ENCODE measurements around the gene DOCK1.
A peak's percentile ranks its signal among the peaks of the same experiment; 100 is the strongest.

DOCK1 gene

DNA sequence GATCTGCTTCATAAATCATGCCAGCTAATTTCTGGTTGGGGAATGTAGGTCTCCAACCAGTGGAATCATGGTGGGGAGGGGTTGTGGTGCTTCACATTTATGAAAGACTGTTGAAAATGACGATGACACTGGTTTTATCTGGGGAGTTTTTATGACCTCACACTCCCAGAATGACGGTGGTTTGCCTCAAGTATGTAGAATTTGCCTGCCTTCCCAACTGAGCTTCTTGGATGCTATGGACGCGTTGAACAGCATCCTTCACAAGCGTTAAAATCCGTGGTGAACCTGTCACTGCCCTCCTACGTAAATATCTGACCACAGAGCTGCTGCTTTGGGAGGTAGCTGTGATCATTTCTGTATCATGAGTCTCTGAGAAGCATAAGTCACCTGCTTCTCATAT is 287.9 kb downstream of the DOCK1 start:
- DNase-seq: no peak

DNA sequence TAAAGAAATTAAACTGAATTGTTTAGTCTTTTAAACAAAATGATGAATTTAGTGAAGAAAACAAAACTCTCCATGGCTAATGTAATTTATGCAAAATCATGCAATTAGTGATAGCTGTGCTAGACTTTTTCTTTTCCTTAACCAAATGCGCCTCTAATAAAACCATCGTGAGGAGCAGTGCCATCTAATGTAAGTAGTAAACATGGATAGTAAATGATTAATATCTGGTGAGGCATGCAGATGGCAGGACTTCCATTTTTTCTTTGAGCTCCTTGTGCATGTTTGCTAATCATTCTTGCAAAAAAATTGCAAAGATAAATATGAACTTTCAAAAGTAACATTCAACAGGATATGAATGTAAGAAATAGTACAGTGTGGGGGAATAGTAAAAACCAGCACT is 288.9 kb downstream of the DOCK1 start:
- DNase-seq: no peak

DNA sequence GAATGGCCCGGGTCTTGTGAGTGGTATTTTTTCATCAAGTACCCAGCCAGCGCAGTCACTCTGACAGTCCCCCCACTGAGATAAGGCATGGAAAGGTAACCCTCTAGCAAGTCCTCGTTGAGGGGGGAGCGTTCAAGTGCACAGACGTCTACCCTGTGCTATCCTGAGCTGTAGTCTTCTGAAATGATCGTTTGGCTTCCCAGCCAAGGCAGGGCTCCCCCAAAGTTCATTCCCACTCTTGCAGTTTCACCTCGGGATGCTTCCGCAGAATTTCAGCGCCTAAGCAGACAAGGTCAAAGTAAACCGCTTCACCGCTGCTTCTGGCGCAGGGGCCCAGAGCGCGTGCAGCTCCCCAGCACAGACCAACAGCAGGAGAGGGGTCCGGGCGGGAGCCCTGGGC is 289.4 kb downstream of the DOCK1 start:
- DNase-seq: no peak

DNA sequence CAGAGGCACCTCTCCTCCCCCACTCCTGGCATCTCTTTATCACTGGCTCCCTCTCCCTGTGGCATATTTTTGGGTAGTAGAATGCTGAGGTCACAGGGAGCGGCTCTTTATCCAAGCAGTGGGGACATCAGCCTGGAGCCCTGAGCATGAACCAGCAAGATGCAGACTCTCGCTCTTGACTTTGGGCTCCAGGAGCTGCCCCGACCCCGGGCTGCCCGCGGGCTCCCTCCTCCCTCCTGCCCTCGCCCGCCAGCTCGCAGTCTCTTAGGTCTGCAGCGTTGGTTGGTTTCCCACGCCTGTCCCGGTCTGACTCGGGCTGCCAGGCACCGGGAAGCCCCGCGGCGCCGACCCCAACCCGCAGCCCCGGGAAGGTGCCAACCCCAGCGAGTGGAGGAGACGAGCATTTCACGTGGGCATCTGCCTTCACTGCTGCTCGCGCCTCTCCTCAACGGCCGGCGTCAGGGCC is 289.8 kb downstream of the DOCK1 start:
- DNase-seq: peak in 1 of 3 donors; percentile 5

DNA sequence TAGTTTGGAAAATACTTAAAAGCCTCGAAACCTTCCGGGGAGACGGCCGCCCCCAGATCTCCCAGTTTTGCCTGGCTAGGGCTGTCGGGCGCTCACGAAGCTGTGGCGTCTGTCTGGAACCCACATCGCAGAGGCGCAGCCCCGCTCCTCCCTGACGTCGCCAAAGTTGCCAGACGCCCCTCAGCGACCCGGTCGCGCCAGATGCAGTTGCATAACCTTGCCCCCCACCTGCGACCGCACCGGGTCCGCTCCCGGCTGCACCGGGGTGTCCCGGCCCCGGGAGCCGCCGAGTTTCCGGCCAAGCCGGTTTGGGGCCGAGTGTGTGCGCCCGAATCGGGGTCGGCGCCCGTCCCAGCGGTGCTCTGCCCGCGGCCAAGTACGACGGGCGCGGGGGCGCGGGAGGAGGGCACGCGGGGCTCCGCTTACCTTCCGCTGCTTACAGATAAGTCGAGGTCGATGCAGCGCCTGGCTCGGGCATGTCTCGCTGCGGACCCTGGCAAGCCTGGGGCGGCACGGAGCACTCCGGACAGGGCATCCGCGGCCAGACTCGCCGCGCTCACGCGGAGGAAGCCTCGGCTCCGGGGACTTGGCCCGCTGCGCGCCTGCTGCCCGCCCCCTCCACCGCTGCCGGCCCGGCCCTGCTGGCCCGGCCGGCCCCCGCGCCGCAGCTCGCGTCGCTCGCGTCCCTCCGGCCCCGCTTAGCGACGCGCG is 290.5 kb downstream of the DOCK1 start:
- DNase-seq: no peak

DNA sequence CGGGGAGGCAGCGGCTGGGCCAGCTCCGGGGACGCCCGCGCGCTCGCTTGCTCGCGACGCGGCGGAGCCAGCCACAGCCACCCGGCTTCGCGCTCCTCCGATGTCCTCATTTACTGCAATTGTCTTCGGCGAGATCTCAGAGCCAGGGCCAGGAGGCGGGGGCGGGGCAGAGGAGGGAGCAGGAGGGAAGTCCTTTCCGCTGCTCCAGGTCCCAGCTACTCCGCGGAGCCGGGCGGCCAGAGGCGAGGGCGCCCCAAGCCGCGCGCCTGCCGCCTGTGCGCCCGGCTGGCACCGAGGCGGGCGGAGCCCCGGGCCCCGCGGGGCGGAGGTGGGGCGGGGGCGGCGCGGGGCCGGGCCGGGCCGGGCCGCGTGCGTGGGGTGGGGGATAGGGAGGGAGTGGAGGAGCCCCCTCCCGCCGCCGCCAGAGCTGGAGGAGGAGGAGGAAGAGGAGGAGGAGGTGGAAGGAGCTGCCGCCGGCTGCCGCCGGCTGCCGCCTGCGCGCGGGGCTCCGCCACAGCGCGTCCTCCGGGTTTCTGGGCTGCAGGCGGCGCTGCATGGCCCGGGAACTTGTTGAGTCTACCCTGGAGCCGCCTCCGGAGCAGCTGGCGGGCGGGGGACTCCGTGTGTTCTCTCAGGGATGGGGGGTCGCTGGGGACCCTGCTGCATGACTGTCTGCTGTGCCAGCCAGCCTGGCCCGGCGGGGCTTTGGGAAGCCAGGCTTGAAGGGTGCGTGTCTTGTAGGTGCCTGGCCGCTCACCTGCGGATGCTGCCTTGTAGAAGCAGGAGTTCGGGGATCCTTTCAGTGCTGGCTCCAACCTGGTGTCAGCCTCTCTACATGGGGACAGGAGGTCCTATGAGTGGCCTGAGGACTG is 291.3 kb downstream of the DOCK1 start, which contains the start of gene INSYN2A:
Gene INSYN2A (minus strand): TSS at position 310 of the 872 bp plus-strand sequence. CDS start 20,196 bp downstream, outside the sequence.
- peak; percentile 30 to 69 (median 41) for DNase-seq

DNA sequence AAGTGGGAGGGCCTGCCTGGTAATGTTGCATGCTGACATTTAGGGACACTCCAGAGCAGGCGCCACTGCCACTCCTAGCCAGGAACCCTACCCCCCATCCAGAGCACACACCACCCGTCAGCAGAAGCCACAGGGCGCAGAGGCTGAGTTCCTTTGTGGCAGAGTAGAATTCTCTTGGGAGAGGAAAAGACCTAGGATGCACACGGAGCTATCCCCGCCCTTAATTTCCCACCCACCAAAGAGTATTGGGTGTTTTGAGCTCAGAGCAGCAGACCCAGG is 291.9 kb downstream of the DOCK1 start:
- peak in 1 of 3 donors; percentile 4 for DNase-seq

DNA sequence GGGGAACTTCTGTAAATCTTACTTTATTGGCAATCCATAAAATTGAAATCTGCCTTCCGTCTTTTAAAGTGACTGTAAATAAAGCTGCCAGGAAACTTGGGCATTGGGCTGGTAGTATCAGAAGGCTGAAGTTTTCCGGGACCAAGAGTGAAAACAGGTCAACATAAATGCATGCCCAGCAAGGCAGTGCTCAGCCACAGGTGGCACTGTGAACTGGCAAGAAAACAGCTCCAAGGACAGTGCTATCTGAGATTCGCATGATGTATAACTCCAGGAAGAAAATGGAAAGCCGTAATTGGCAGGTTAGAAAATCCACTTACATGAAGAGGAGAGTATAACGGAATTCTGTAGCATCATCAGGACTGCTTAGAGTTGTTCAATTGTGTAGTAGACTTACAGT is 293.1 kb downstream of the DOCK1 start:
- no peak for DNase-seq

DNA sequence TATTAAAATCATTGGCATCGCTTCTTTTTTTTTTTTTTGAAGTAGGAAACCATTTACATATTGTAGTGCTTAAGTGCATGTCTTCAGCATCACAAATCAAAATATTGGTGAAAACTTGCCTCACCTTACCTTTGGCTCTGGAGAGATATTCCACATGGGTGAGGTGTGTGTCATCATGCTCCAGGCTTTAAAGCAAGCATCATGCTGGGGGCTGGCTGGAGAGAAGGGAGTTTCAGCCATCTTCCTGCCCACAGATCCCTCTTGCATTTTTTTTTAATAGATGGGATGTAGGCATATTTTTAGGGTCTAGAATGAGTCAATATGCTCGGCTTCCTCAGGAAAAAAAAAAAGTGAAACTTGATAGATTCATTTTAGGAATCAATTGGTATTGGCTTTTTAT is 293.5 kb downstream of the DOCK1 start:
- no peak for DNase-seq

DNA sequence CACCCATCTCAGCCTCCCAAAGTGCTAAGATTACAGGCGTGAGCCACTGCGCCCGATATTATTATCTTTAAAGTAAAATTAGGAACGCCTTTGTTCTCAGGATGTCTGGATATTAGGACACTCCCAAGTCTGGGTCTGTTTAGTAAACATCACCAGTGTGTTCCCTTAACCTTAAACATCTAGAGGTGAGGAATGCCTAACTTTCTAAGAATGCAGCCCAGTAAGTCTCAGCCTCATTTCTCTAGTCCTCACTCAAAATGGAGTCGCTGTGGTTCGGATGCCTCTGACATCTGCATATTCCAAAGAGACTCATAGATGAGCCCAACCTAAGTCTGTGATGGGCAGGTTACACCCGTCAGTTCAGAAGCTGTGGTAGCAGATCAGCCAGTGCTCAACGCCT is 295.4 kb downstream of the DOCK1 start:
- no peak for DNase-seq

DNA sequence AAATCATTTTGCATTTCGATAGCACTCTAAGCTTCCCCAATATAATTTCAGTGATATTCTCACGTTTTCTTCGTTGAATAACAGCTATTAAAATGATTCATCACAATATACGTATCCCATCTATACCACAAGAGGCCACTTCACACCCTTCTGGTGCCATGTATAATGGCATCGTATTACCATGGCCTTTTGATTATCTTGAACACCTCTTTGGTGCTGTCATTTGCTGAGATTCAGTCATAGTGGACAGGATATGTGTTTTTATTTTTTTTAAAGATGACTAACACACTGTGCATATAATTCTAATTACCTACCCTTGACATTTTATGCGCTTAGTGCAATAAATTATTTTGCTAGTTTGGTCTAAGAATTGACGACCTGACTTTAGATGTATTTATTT is 297.8 kb downstream of the DOCK1 start:
- no peak for DNase-seq

DNA sequence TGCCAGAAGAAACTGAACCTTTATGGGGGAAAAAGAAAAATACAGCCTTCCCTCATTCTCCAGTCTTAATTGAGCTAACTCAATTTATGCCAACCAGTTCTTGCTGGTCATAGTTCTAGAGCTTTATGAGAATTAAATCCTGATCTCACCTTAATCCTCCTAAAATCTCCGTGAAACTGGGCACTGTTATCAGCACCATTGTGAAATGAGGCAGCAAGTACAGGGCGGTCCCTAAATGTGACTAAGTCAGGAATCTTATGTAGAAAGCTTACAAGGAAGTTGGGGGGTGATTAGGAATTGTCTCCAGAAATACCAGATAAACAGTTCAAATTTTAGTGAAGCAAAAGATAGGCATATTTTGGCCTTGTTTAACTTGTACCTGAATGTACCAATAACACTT is 301.9 kb downstream of the DOCK1 start:
- no peak for DNase-seq

DNA sequence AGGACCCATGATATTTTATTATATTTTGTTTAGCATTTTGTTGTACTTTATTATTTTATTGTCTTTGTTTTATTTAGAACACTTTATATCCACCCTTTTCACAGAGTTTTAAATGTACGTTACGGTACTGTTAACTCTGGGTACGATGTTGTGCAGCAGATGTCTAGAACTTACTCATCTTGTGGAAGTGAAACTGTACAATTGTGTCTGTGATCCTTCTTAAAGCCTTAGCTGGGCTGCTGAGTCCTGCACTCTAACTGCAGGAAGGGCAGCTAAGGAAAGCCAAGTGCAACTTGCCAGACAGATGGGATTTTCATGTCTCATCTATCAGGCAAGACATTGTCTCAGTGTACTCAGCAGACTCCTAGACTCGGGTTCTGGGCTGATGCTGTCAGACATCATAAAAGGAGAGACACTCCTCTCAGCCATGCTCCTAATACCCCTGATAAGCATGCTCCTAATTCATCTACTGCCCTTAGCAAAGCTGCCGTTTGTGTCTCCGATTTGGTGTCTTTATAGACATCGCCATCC is 305.8 kb downstream of the DOCK1 start:
- no peak for DNase-seq

DNA sequence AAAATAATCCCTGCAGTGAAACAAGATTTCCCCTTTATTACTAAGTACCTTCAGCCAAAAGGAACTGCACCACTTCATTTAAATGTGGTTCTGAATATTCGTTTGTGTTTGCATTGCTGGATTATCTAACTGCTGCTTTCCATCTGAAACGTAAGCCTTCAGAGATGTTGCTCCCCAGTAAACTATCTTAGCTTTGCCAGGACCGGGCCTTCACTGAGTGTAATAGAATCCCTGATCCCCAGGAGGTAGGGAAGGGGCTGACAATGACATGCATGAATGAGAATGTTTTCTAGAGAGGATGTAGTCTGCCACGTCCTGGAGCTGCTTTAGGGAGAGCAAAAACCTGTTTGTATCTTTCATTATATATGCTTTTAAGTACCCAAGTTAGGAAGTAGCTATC is 310.6 kb downstream of the DOCK1 start:
- no peak for DNase-seq

DNA sequence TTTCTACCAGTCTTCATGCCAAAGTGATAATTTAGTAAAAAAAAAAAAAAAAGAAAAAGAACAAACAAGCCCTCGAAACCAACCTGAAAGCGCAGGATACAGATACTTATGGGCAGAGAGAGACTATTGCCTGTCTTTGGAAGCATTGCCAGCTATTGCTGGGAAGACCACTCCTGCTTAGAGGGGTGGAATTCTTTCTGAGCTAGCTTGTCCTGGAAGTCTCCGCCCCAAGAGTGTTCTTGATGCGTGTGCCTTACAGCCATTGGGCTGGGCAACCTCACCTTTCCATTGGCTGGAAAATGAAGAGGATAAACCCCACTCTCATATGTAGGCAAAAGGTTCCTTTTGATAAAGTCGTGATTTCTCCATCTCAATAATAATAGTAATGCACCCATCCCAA is 311.0 kb downstream of the DOCK1 start:
- no peak for DNase-seq

DNA sequence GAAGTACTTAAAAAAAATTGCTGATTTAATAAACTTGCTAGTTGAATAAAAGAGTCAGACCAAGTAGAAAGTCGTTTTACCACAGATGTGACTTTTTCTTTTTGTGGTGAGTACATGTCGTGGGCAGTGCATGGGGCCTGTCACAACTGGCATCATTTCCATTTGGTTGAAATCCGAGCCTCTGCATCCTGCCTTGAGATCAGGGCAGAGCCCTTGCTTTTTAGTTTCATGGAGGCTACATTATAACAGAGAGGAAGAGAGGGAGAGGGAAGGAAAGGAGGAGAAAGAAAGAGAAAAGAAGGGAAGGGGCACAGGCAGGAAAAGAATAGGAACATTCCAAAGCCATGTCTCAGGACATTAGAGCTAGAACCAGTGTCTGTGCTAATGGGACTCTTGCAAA is 311.6 kb downstream of the DOCK1 start:
- no peak for DNase-seq

DNA sequence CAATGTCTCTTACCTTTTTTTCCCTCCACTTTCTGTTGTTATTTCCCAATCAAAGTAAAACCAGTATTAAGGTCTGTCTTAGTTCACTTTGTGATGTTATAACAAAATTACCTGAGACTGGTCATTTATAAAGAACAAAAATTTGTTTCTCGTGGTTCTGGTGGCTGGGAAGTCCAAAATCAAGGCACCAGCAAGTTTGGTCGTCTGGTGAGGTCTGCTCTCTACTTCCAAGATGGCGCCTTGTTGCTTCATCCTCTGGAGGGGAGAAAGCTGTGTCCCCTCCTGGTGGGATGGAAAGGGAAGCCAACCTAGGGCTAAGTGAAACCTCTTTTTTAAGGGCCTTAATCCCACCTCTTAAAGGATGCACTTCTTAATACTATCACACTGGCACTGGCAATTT is 313.4 kb downstream of the DOCK1 start:
- DNase-seq: no peak

DNA sequence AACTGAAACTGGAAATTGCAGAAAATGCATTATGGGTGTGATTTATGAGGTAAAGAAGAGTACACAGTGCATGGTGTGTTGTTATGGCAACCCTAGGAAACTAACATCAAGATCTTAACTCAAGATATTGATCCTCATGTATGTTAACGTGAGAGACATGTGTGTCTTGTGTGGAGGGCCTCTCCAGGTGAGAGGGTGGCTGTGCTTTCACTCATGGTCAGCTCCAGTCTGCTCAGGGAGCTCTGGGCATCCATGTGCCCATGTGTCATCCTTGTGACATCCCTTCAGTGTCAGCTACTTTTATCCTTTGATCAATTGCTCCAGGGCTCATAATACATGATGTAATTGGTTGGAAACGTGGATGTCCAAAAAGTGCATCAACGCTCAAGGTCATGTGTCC is 316.1 kb downstream of the DOCK1 start:
- DNase-seq: no peak

DNA sequence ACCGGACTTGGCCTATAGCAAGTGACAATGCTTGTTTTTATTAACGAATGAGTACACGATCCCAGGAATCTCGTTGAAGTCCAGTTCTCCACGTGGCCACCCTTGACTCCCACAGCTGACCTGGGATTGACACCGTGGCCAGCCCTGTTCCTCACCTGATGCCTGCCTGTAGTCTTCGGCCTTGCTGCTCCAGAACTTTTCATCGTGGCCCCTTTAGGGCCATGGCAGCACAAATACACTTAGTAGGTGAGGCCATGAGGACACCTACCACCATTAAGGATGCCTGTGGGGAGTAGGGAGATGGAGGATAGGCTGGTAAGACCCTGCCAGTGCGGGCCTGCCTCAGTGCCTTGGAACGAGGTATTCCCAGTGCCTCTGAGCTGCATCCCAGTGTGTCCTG is 321.8 kb downstream of the DOCK1 start:
- DNase-seq: no peak

DNA sequence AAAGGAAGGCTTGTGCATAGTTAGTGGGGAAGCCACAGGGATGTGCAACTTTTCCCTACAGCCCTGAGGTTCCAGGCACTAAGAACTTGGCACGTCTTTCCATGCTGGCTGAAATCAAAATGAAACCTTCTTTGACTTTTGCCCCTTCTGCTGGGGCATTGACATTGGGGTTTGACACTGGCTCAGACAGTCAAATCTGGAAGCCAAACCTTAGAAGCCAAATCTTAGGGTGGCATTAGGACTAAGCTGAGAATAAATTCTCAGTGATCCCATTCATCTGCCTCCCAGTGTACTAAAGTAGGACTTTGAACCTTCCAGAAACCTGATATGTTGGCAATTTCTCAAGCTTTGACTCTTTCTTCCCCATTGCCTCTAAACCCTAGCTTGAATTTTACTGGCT is 322.4 kb downstream of the DOCK1 start:
- no peak for DNase-seq

DNA sequence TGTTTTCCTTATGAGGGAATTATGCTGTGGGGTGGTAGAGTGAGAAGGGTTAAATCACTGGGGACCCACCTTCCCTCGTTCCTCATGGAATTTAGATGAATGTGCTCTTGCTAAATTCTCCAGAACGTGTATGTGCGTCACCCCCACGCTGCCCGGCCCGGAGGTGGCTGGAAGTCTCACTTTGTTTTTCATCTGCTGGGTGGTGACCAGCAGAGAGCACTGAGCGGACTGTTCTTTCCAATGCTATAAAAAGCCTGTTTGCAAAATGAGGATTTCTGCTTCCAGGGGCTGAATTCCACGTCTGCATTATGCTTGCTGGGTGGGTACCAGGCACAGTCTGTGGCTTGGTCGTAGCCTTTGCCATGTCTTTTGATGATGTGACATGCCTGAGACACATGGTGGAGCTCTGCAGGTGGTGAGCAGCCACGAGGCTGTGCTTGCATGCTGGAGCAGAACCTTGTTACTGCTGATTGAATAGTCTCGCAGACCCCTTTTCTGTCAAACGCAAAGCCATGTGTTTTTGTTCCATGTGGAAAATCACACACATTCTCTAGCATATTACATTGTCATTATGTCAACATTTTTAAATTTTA is 323.1 kb downstream of the DOCK1 start:
- DNase-seq: no peak

DNA sequence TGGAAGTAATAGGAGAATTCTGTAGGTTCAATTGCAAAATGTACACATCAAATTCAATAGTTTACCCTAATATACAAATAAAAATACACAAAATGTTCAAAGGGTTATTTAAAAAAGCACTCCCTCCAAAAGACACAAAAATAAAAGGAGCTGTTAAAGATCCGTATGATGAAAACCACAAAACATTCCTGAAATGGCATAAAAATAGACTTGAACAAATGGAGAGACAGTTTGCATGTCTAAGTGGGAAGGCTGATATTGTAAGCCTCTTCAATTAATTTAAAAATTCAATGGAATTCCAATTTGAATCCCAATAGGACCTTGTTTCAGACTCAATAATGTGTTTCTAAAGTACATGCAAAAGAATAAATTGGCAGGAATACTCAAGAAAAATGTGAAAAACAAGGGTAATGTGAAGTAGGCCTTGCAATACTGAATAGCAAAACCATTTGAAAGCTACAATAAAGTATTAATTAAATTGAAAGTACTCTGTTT is 329.1 kb downstream of the DOCK1 start:
- no peak for DNase-seq

DNA sequence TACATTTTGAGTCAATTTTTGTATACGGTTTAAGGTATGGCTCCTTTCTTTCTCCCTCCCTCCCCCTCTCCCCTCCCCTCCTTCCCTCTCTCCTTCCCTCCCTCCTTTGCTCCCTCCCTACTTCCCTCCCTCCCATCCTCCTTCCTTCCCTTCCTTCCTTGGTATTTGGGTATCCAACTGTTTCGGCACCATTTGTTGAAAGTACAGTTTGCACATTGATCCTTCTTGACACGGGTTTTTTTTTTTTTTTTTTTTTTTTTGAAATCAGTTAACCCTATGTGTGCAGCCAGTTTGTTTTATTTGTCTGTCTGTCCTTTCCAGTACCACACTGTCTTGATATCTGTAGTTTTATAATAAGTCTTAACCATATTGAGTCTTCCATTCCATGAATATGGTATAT is 331.0 kb downstream of the DOCK1 start:
- no peak for DNase-seq

DNA sequence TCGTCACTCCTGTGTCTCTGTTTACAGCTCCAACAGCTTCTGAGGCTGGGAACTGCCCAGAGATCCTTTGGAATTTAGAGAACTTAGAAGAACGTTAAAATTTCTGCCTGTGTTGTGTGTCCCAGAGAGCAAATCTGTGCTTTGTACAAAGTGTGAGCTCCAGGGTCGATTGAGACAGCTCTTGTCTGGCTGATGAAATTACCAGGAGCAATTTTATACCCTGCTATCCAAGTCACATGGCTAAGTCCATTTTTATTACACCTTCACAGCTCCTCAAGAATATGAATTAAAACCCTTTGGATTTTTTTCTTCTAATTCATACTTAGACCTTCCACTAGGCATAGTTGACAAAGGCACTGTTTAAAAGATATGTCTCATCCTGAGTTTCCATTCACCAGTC is 337.7 kb downstream of the DOCK1 start:
- no peak for DNase-seq

All from suppressor macrophage treated with lipopolysaccharide for 1 hour (primary cell).